HepG2 (cell line): Measurements from ENCODE around the gene DNMBP. TPM values are rescaled to one million over a fixed set of nuclear protein-coding genes. Genes with fewer than 3 reads are reported as not detected.
A peak's percentile ranks its signal among the peaks of the same experiment; 100 is the strongest.

Experiments used
- ARNT ChIP-seq: fragments of 450-650 bp; IDR thresholded peaks from 2 replicates; pipeline ENCODE4 v1.6.1; 2017
- HNF4A ChIP-seq: sonication (generic); formaldehyde crosslinking; IDR thresholded peaks from 2 replicates; pipeline ENCODE4 v1.4.0; 2020; ENCODE audit warnings: missing genetic modification reagents
- MZF1 ChIP-seq: sonication (generic); formaldehyde crosslinking; IDR thresholded peaks from 2 replicates; pipeline ENCODE4 v1.8.1; 2023; ENCODE audit warnings: mild to moderate bottlenecking, missing genetic modification reagents, borderline replicate concordance
- RAD21 ChIP-seq: fragments of 450-650 bp; formaldehyde crosslinking; IDR thresholded peaks from 2 replicates; pipeline ENCODE4 v1.5.0; 2020; ENCODE audit warnings: mild to moderate bottlenecking
- RXRA ChIP-seq: sonication (generic); formaldehyde crosslinking; IDR thresholded peaks from 2 replicates; pipeline ENCODE4 v1.5.1; 2020; ENCODE audit warnings: missing genetic modification reagents
- SALL1 ChIP-seq: sonication (generic); formaldehyde crosslinking; IDR thresholded peaks from 2 replicates; pipeline ENCODE4 v1.8.0; 2022; ENCODE audit warnings: mild to moderate bottlenecking, missing genetic modification reagents
- SNRNP70 ChIP-seq: fragments of 200-400 bp; formaldehyde crosslinking; IDR thresholded peaks from 2 replicates; pipeline ENCODE4 v1.6.1; 2017; ENCODE audit warnings: mild to moderate bottlenecking, low read depth, low read length, moderate library complexity
- TAF1 ChIP-seq: sonication (generic); formaldehyde crosslinking; IDR thresholded peaks from 2 replicates; pipeline ENCODE4 v1.4.0; 2020; ENCODE audit warnings: missing genetic modification reagents
- ZNF253 ChIP-seq: sonication (generic); formaldehyde crosslinking; IDR thresholded peaks from 2 replicates; pipeline ENCODE4 v1.8.0; 2022; ENCODE audit warnings: mild to moderate bottlenecking, missing genetic modification reagents, borderline replicate concordance
- ZNF431 ChIP-seq: sonication (generic); formaldehyde crosslinking; IDR thresholded peaks from 2 replicates; pipeline ENCODE4 v1.9.0; 2022; ENCODE audit warnings: missing genetic modification reagents, low read depth, mild to moderate bottlenecking, borderline replicate concordance
- ZNF556 ChIP-seq: sonication (generic); formaldehyde crosslinking; IDR thresholded peaks from 2 replicates; pipeline ENCODE4 v1.4.0; 2020; ENCODE audit warnings: mild to moderate bottlenecking, missing genetic modification reagents, borderline replicate concordance
- ZNF776 ChIP-seq: sonication (generic); formaldehyde crosslinking; IDR thresholded peaks from 2 replicates; pipeline ENCODE4 v1.4.0; 2020; ENCODE audit warnings: mild to moderate bottlenecking, missing genetic modification reagents
- ZNF782 ChIP-seq: sonication (generic); formaldehyde crosslinking; IDR thresholded peaks from 2 replicates; pipeline ENCODE4 v1.4.0; 2020; ENCODE audit warnings: missing genetic modification reagents, mild to moderate bottlenecking, borderline replicate concordance
- polyA plus RNA-seq, 8 experiments: library from polyadenylated mRNA; depleted of rRNA in 3 of 8; stranded (reverse) in 7 of 8; unstranded in 1 of 8; fragments of >200 nt; fragmentation: Illumina TruSeq in 4 of 8; extraction: Trizol in 4 of 8; gene quantifications; 2 replicates each; pipeline versions ENCODE4 v1.2.1 to v1.2.3, GENCODE V29; 2011 to 2016; ENCODE audit warnings: low read depth in 4 of 8, missing spikeins in 1 of 8, mixed read lengths in 1 of 8; ENCODE audit not compliant: insufficient read depth in 1 of 8
- total RNA-seq, 5 experiments: library from RNA; depleted of rRNA; stranded (reverse); fragments of >200 nt; fragmentation: Illumina TruSeq; extraction: Trizol; gene quantifications; 2 replicates each; pipeline ENCODE4 v1.2.3, GENCODE V29; 2016; ENCODE audit warnings: low read depth in 1 of 5
- TF ChIP-seq, protein P1 (sequence below), 2 experiments: IDR thresholded peaks; 2 replicates each; pipeline ENCODE4 v1.6.1; 2011 to 2012; ENCODE audit warnings: low read length in 2 of 2, borderline replicate concordance in 1 of 2, low read depth in 1 of 2, mild to moderate bottlenecking in 1 of 2, moderate library complexity in 1 of 2
- TF ChIP-seq, protein P2 (sequence below): sonication (generic); formaldehyde crosslinking; IDR thresholded peaks from 2 replicates; pipeline ENCODE4 v1.4.0; 2020; ENCODE audit warnings: missing genetic modification reagents
- TF ChIP-seq, protein P3 (sequence below): sonication (generic); formaldehyde crosslinking; IDR thresholded peaks from 2 replicates; pipeline ENCODE4 v1.4.0; 2020; ENCODE audit warnings: missing genetic modification reagents
- TF ChIP-seq, protein P4 (sequence below): sonication (generic); formaldehyde crosslinking; IDR thresholded peaks from 2 replicates; pipeline ENCODE4 v1.4.0; 2020; ENCODE audit warnings: missing genetic modification reagents; ENCODE audit errors: not compliant biosample characterization
- TF ChIP-seq, protein P5 (sequence below): sonication (generic); formaldehyde crosslinking; IDR thresholded peaks from 2 replicates; pipeline ENCODE4 v1.4.0; 2020; ENCODE audit warnings: mild to moderate bottlenecking, missing genetic modification reagents
- TF ChIP-seq, protein P6 (sequence below): sonication (generic); formaldehyde crosslinking; IDR thresholded peaks from 2 replicates; pipeline ENCODE4 v1.8.1; 2023; ENCODE audit warnings: mild to moderate bottlenecking, inconsistent platforms, moderate library complexity, missing genetic modification reagents, borderline replicate concordance

The DNMBP gene
- total and polyA plus RNA-seq, 2 of the 13 experiments (the other 11 are each of a cell fraction or from before 2014, with no cell fraction given), result 3.6 to 6.3 TPM

DNA sequence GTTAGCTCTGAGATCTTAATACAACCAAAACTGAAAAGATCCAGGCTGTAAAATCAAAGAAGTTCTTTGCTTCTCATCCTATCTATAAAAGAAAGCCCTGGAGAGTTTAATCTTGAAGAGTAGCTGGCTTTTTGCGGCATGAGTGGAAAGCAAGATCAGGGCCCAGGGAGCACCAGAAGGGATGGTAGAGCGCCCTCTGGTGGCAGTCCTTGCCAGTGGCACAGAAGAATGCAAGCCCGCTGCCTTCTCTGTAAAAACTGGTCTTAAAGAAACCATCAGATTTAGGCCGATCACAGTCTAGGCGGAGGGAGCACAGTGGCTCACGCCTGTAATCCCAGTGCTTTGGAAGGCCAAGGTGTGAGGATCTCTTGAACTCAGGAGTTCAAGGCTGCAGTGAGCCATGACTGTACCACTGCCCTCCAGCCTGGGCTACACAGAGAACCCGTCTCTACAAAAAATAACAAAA is 36.3 kb upstream of the DNMBP start (continued):
- TF ChIP-seq, protein P1, sequence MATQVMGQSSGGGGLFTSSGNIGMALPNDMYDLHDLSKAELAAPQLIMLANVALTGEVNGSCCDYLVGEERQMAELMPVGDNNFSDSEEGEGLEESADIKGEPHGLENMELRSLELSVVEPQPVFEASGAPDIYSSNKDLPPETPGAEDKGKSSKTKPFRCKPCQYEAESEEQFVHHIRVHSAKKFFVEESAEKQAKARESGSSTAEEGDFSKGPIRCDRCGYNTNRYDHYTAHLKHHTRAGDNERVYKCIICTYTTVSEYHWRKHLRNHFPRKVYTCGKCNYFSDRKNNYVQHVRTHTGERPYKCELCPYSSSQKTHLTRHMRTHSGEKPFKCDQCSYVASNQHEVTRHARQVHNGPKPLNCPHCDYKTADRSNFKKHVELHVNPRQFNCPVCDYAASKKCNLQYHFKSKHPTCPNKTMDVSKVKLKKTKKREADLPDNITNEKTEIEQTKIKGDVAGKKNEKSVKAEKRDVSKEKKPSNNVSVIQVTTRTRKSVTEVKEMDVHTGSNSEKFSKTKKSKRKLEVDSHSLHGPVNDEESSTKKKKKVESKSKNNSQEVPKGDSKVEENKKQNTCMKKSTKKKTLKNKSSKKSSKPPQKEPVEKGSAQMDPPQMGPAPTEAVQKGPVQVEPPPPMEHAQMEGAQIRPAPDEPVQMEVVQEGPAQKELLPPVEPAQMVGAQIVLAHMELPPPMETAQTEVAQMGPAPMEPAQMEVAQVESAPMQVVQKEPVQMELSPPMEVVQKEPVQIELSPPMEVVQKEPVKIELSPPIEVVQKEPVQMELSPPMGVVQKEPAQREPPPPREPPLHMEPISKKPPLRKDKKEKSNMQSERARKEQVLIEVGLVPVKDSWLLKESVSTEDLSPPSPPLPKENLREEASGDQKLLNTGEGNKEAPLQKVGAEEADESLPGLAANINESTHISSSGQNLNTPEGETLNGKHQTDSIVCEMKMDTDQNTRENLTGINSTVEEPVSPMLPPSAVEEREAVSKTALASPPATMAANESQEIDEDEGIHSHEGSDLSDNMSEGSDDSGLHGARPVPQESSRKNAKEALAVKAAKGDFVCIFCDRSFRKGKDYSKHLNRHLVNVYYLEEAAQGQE (IDR thresholded peaks at IDR 0.05; ENCODE audit: borderline replicate concordance in 1 of 2, low read depth in 1 of 2, low read length in 2 of 2), result no peak
- TF ChIP-seq, protein P2, sequence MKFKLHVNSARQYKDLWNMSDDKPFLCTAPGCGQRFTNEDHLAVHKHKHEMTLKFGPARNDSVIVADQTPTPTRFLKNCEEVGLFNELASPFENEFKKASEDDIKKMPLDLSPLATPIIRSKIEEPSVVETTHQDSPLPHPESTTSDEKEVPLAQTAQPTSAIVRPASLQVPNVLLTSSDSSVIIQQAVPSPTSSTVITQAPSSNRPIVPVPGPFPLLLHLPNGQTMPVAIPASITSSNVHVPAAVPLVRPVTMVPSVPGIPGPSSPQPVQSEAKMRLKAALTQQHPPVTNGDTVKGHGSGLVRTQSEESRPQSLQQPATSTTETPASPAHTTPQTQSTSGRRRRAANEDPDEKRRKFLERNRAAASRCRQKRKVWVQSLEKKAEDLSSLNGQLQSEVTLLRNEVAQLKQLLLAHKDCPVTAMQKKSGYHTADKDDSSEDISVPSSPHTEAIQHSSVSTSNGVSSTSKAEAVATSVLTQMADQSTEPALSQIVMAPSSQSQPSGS (CRISPR knock-in tag), result peak; percentile 26; the same call in 1 of the 2 replicates
- TF ChIP-seq TAF1 (CRISPR knock-in tag) (no peak), ZNF782 (CRISPR knock-in tag) (no peak), ARNT (no peak), ZNF556 (CRISPR knock-in tag) (no peak; the same call in 1 of the 2 replicates), SALL1 (peak; percentile 36; the same call in 1 of the 2 replicates), RXRA (CRISPR knock-in tag) (0 out of 2 replicates have a peak, but pooled peaks have one; percentile 19), RAD21 (peak; percentile 83), ZNF253 (no peak), MZF1 (CRISPR knock-in tag) (no peak), HNF4A (CRISPR knock-in tag) (no peak), ZNF776 (CRISPR knock-in tag) (no peak), SNRNP70 (no peak), ZNF431 (CRISPR knock-in tag) (no peak)
- TF ChIP-seq, protein P3, sequence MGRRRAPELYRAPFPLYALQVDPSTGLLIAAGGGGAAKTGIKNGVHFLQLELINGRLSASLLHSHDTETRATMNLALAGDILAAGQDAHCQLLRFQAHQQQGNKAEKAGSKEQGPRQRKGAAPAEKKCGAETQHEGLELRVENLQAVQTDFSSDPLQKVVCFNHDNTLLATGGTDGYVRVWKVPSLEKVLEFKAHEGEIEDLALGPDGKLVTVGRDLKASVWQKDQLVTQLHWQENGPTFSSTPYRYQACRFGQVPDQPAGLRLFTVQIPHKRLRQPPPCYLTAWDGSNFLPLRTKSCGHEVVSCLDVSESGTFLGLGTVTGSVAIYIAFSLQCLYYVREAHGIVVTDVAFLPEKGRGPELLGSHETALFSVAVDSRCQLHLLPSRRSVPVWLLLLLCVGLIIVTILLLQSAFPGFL, result no peak
- TF ChIP-seq, protein P4, sequence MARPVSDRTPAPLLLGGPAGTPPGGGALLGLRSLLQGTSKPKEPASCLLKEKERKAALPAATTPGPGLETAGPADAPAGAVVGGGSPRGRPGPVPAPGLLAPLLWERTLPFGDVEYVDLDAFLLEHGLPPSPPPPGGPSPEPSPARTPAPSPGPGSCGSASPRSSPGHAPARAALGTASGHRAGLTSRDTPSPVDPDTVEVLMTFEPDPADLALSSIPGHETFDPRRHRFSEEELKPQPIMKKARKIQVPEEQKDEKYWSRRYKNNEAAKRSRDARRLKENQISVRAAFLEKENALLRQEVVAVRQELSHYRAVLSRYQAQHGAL (CRISPR knock-in tag), result no peak
- TF ChIP-seq, protein P5, sequence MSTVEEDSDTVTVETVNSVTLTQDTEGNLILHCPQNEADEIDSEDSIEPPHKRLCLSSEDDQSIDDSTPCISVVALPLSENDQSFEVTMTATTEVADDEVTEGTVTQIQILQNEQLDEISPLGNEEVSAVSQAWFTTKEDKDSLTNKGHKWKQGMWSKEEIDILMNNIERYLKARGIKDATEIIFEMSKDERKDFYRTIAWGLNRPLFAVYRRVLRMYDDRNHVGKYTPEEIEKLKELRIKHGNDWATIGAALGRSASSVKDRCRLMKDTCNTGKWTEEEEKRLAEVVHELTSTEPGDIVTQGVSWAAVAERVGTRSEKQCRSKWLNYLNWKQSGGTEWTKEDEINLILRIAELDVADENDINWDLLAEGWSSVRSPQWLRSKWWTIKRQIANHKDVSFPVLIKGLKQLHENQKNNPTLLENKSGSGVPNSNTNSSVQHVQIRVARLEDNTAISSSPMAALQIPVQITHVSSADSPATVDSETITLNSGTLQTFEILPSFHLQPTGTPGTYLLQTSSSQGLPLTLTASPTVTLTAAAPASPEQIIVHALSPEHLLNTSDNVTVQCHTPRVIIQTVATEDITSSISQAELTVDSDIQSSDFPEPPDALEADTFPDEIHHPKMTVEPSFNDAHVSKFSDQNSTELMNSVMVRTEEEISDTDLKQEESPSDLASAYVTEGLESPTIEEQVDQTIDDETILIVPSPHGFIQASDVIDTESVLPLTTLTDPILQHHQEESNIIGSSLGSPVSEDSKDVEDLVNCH, result no peak
- TF ChIP-seq, protein P6, sequence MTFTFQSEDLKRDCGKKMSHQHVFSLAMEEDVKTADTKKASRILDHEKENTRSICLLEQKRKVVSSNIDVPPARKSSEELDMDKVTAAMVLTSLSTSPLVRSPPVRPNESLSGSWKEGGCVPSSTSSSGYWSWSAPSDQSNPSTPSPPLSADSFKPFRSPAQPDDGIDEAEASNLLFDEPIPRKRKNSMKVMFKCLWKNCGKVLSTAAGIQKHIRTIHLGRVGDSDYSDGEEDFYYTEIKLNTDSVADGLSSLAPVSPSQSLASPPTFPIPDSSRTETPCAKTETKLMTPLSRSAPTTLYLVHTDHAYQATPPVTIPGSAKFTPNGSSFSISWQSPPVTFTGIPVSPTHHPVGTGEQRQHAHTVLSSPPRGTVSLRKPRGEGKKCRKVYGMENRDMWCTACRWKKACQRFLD (CRISPR knock-in tag), result no peak
